Gastrocnemius medialis (tissue), 4 donors: Measurements from ENCODE around the gene HEATR5B.

ENCODE experiments used
- CTCF ChIP-seq, 5 experiments: fragments of 450-650 bp in 3 of 5; fragments of 200-600 bp in 2 of 5; sonication (generic) in 2 of 5; IDR thresholded peaks in 4 of 5; conservative IDR thresholded peaks in 1 of 5; 1 replicate in 4 of 5; 2 replicates in 1 of 5; pipeline ENCODE4 v1.5.1; 2016 to 2019; ENCODE audit warnings: antibody characterized with exemption in 5 of 5, mild to moderate bottlenecking in 3 of 5, moderate library complexity in 3 of 5
- POLR2A ChIP-seq, 2 donors: fragments of 450-650 bp; IDR thresholded peaks; one replicate each; pipeline ENCODE4 v1.6.1; 2017; ENCODE audit warnings: antibody characterized with exemption in 2 of 2, mild to moderate bottlenecking in 2 of 2, moderate library complexity in 2 of 2

DNA sequence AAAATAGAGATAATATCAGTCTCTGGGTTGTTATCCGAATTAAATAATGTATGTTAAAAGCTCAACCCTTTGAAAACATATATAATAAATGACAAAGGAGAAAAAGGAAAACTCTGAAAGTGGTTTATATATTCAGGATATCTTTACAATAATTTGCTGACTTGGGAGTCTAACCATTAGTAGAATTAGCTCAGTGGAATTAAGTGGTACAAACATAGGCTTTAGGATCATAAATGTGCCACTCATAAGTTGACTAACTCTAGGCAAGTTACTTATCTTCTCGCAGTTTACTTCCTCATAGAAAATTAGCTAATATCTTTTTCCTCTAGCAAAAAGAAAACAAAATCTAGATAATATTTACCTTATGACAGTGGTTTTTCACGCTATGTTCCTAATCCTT, 44.6 kb downstream of the HEATR5B start:
- TF ChIP-seq POLR2A (IDR thresholded peaks at IDR 0.05) = no peak
- no peak for TF ChIP-seq CTCF (IDR thresholded peaks at IDR 0.05 in 4 of 5, conservative IDR thresholded peaks at IDR 0.05 in 1 of 5)
